GM06990 (cell line): Measurements from ENCODE around the gene AIRE.
"Not testable (repeated sequence)": the region's sequence is repeated elsewhere in the genome, so short reads cannot be mapped to it uniquely, and the experiment has no call there.

Source experiments
- DNase-seq: peaks from one replicate; pipeline ENCODE4 v3.0.0-alpha.2; 2011; ENCODE audit not compliant: insufficient read length; ENCODE audit errors: extremely low read depth
- H3K27me3 ChIP-seq: replicated peaks from 2 replicates; pipeline ENCODE4 v1.6.0; 2011; ENCODE audit warnings: low read length; ENCODE audit not compliant: control insufficient read depth, insufficient read depth
- H3K36me3 ChIP-seq: 2 replicates; pipeline ENCODE4 v1.5.1; 2011; ENCODE audit warnings: low read length; ENCODE audit not compliant: control insufficient read depth, insufficient read depth
- H3K4me3 ChIP-seq: replicated peaks from 2 replicates; pipeline ENCODE4 v1.5.1; 2011; ENCODE audit warnings: low read depth, mild to moderate bottlenecking, control low read depth, low read length
- TF ChIP-seq, protein P1 (sequence below): IDR thresholded peaks from 2 replicates; pipeline ENCODE4 v1.5.1; 2011; ENCODE audit warnings: low read length, control low read depth, mild to moderate bottlenecking, inconsistent platforms; ENCODE audit not compliant: insufficient read depth, poor library complexity, severe bottlenecking

AIRE gene

GRCh38 chr21:44275041-44275440, 10.6 kb upstream of the AIRE start:
- no peaks in the 10 kb centered on the region; the same call in 1 of the 2 replicates for H3K27me3 ChIP-seq
- H3K4me3 ChIP-seq: no peak overlapping the region
- TF ChIP-seq, protein P1, sequence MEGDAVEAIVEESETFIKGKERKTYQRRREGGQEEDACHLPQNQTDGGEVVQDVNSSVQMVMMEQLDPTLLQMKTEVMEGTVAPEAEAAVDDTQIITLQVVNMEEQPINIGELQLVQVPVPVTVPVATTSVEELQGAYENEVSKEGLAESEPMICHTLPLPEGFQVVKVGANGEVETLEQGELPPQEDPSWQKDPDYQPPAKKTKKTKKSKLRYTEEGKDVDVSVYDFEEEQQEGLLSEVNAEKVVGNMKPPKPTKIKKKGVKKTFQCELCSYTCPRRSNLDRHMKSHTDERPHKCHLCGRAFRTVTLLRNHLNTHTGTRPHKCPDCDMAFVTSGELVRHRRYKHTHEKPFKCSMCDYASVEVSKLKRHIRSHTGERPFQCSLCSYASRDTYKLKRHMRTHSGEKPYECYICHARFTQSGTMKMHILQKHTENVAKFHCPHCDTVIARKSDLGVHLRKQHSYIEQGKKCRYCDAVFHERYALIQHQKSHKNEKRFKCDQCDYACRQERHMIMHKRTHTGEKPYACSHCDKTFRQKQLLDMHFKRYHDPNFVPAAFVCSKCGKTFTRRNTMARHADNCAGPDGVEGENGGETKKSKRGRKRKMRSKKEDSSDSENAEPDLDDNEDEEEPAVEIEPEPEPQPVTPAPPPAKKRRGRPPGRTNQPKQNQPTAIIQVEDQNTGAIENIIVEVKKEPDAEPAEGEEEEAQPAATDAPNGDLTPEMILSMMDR: no peak
- no peak for DNase-seq
- H3K36me3 ChIP-seq: no peaks in the 10 kb centered on the region

DNA sequence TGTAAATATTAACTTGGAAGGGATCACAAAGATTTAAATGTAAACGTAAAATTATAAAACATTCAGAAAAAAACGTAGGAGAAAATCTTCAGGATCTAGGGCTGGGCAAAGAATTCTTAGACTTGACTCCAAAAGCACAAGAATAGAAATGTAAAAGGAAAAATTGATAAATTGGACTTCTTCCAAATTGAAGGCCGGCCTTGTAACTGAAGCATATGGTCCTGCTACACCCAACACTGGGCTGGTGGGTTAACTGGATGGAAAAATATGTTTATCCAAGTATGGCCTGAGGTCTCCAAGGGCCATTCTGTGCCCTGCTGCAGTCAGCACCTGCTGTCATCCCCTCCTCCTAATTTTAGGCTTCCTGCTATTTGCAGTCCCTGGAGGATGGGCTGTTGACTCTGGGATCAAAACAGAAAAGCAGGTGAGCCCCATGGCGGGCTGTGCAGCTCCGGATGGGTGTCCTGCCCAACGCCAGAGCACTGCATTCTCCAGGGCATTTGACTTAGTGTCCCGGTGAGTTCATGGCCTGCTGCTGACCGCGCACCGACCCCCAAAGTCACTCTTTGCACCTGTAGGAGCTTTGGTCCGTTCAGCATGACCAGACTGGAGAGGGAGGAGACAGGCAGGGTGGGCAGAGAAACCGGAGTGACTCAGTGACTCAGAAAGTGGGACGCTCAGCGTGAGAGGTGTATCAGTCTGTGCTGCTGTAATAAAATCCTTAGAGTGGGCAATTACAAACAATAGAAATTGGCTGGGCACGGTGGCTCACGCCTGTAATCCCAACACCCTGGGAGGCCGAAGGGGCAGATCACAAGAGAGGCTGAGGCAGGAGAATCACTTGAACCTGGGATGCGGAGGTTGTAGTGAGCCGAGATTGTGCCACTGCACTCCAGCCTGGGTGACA, 6.1 kb upstream of the AIRE start:
- TF ChIP-seq, protein P1: no peak
- Histone ChIP-seq H3K36me3 (no peaks in the 10 kb centered on the region), H3K4me3 (no peak overlapping the region), H3K27me3 (no peaks in the 10 kb centered on the region)
- DNase-seq: no peak

DNA sequence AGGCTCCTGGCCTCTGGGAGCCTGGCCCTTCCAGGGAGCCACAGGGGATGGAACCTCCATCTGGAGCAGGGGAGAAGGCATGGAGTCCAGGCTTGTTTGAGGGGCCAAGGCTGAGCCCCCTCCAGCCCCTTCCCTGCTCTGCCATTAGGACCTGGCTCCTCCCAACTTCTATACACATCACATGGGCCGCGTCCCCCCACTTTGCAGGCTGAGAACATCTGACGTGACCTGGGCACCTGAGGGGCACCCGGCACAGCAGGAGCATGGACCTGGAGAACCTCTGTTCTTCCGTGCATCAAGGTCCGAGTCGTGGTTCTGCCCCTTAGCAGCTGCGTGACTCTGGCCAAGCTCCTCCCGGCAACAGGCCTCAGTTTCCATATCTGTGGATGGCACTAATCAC, 3.9 kb upstream of the AIRE start:
- DNase-seq: no peak
- TF ChIP-seq, protein P1: no peak
- H3K27me3 ChIP-seq: no peaks in the 10 kb centered on the region
- no peaks in the 10 kb centered on the region for H3K36me3 ChIP-seq
- no peak overlapping the region for H3K4me3 ChIP-seq

GRCh38 chr21:44282370-44282769, 3.3 kb upstream of the AIRE start:
- no peak overlapping the region for H3K4me3 ChIP-seq
- TF ChIP-seq, protein P1: no peak
- no peak for DNase-seq
- no peaks in the 10 kb centered on the region for H3K27me3 ChIP-seq
- no peaks in the 10 kb centered on the region for H3K36me3 ChIP-seq

GRCh38 chr21:44283211-44283785, 2.4 kb upstream of the AIRE start:
- not testable (repeated sequence) for DNase-seq, H3K4me3 ChIP-seq, H3K36me3 ChIP-seq, H3K27me3 ChIP-seq

GRCh38 chr21:44283948-44284347, 1.7 kb upstream of the AIRE start:
- no peak for DNase-seq
- Histone ChIP-seq H3K36me3 (no peaks in the 10 kb centered on the region), H3K4me3 (no peak overlapping the region), H3K27me3 (no peaks in the 10 kb centered on the region)
- TF ChIP-seq, protein P1: no peak
